GM12891 (cell line): Measurements from ENCODE around the gene VSTM2L.

ENCODE experiments used
- PAX5 ChIP-seq: IDR thresholded peaks from 2 replicates; pipeline ENCODE4 v1.6.1; 2011; ENCODE audit warnings: low read length, moderate library complexity, mild to moderate bottlenecking; ENCODE audit not compliant: insufficient read depth, severe bottlenecking
- POLR2A ChIP-seq: IDR thresholded peaks from 2 replicates; pipeline ENCODE4 v1.6.1; 2011; ENCODE audit warnings: low read depth, low read length, control low read depth
- POLR2AphosphoS5 ChIP-seq: IDR thresholded peaks from 2 replicates; pipeline ENCODE4 v1.6.1; 2011; ENCODE audit warnings: low read depth, low read length, control low read depth
- POU2F2 ChIP-seq: IDR thresholded peaks from 2 replicates; pipeline ENCODE4 v1.6.1; 2011; ENCODE audit warnings: low read depth, mild to moderate bottlenecking, control low read depth, low read length, moderate library complexity
- SPI1 ChIP-seq: IDR thresholded peaks from 2 replicates; pipeline ENCODE4 v1.6.1; 2011; ENCODE audit warnings: low read depth, low read length, control low read depth
- TAF1 ChIP-seq: IDR thresholded peaks from 2 replicates; pipeline ENCODE4 v1.6.1; 2011; ENCODE audit warnings: low read depth, low read length, control low read depth

DNA sequence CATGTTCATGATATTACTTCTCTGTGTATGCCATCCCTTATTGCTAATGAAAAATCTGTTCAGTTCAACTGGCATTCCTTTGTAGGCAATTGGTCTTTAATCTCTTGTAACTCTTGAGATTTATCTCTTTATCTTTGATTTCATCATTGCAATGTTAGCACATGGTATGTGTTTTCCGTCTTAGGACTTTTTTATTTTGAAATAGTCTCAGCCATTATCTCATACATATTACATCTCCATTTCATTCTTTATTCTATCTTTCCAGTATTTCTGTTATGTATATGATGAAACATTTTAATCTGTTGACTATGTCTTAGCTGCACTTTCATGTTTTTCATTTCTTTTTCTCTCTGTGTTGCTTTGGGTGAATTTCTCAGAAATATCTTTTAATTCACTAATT is 58.1 kb downstream of the VSTM2L start:
- TF ChIP-seq TAF1 = no peak
- TF ChIP-seq POLR2A = no peak
- no peak for TF ChIP-seq SPI1
- TF ChIP-seq POLR2AphosphoS5 = no peak
- TF ChIP-seq POU2F2 = no peak
- no peak for TF ChIP-seq PAX5
